ENCODE results near the gene SLC24A4.

The SLC24A4 gene

GRCh38 chr14:92404018-92404417 is 81.1 kb downstream of the SLC24A4 start:
- Histone ChIP-seq H3K36me3 (ENCODE audit: control insufficient read depth, insufficient read depth, low read length) (no peaks in the 10 kb centered on the region), H3K4me3 (ENCODE audit: low read depth, low read length) (no peak overlapping the region), H3K9me3 (ENCODE audit: control insufficient read depth, insufficient read depth, low read depth, low read length) (peaks cover 31% of the 10 kb centered on the region), H3K9ac (ENCODE audit: low read length) (no peak overlapping the region), H3K27ac (ENCODE audit: low read depth, low read length) (no peak overlapping the region), H3K4me1 (ENCODE audit: control insufficient read depth, insufficient read depth, low read length) (peaks cover 21% of the 10 kb centered on the region), H3K27me3 (ENCODE audit: control insufficient read depth, insufficient read depth, low read length) (no peaks in the 10 kb centered on the region)

GRCh38 chr14:92404421-92404820 is 81.5 kb downstream of the SLC24A4 start:
- no peak overlapping the region for H3K4me3 ChIP-seq (ENCODE audit: low read depth, low read length)
- no peaks in the 10 kb centered on the region for H3K27me3 ChIP-seq (ENCODE audit: control insufficient read depth, insufficient read depth, low read length)
- H3K9me3 ChIP-seq (ENCODE audit: control insufficient read depth, insufficient read depth, low read depth, low read length) = peaks cover 31% of the 10 kb centered on the region
- no peaks in the 10 kb centered on the region for H3K36me3 ChIP-seq (ENCODE audit: control insufficient read depth, insufficient read depth, low read length)
- no peak overlapping the region for H3K27ac ChIP-seq (ENCODE audit: low read depth, low read length)
- no peak overlapping the region for H3K9ac ChIP-seq (ENCODE audit: low read length)
- H3K4me1 ChIP-seq (ENCODE audit: control insufficient read depth, insufficient read depth, low read length) = peaks cover 21% of the 10 kb centered on the region

GRCh38 chr14:92404938-92405337 is 82.0 kb downstream of the SLC24A4 start:
- H3K4me1 ChIP-seq (ENCODE audit: control insufficient read depth, insufficient read depth, low read length) = peaks cover 21% of the 10 kb centered on the region

GRCh38 chr14:92407410-92407809 is 84.4 kb downstream of the SLC24A4 start:
- Histone ChIP-seq H3K9me3 (ENCODE audit: control insufficient read depth, insufficient read depth, low read depth, low read length) (peaks cover 27% of the 10 kb centered on the region), H3K36me3 (ENCODE audit: control insufficient read depth, insufficient read depth, low read length) (no peaks in the 10 kb centered on the region), H3K4me1 (ENCODE audit: control insufficient read depth, insufficient read depth, low read length) (0 out of 2 replicates have a peak, but pooled peaks cover 5% of the 10 kb centered on the region), H3K9ac (ENCODE audit: low read length) (no peak overlapping the region), H3K4me3 (ENCODE audit: low read depth, low read length) (no peak overlapping the region), H3K27me3 (ENCODE audit: control insufficient read depth, insufficient read depth, low read length) (no peaks in the 10 kb centered on the region), H3K27ac (ENCODE audit: low read depth, low read length) (no peak overlapping the region)

More at GRCh38 chr14:92404938-92405337, 82.0 kb downstream of the SLC24A4 start:
- H3K36me3 ChIP-seq (ENCODE audit: control insufficient read depth, insufficient read depth, low read length) = no peaks in the 10 kb centered on the region
- H3K9ac ChIP-seq (ENCODE audit: low read length) = no peak overlapping the region
- H3K27ac ChIP-seq (ENCODE audit: low read depth, low read length) = no peak overlapping the region
- no peak overlapping the region for H3K4me3 ChIP-seq (ENCODE audit: low read depth, low read length)
- peaks cover 31% of the 10 kb centered on the region for H3K9me3 ChIP-seq (ENCODE audit: control insufficient read depth, insufficient read depth, low read depth, low read length)
- H3K27me3 ChIP-seq (ENCODE audit: control insufficient read depth, insufficient read depth, low read length) = no peaks in the 10 kb centered on the region

GRCh38 chr14:92409043-92409442 is 86.1 kb downstream of the SLC24A4 start:
- Histone ChIP-seq H3K4me1 (ENCODE audit: control insufficient read depth, insufficient read depth, low read length) (0 out of 2 replicates have a peak, but pooled peaks cover 5% of the 10 kb centered on the region), H3K9me3 (ENCODE audit: control insufficient read depth, insufficient read depth, low read depth, low read length) (peaks cover 20% of the 10 kb centered on the region), H3K4me3 (ENCODE audit: low read depth, low read length) (no peak overlapping the region), H3K27me3 (ENCODE audit: control insufficient read depth, insufficient read depth, low read length) (no peaks in the 10 kb centered on the region), H3K9ac (ENCODE audit: low read length) (no peak overlapping the region), H3K36me3 (ENCODE audit: control insufficient read depth, insufficient read depth, low read length) (no peaks in the 10 kb centered on the region), H3K27ac (ENCODE audit: low read depth, low read length) (no peak overlapping the region)

- Histone ChIP-seq H3K36me3 (ENCODE audit: control insufficient read depth, insufficient read depth, low read length) (no peaks in the 10 kb centered on the region), H3K4me3 (ENCODE audit: low read depth, low read length) (no peak overlapping the region), H3K27me3 (ENCODE audit: control insufficient read depth, insufficient read depth, low read length) (no peaks in the 10 kb centered on the region), H3K27ac (ENCODE audit: low read depth, low read length) (no peak overlapping the region), H3K9me3 (ENCODE audit: control insufficient read depth, insufficient read depth, low read depth, low read length) (peaks cover 10% of the 10 kb centered on the region), H3K9ac (ENCODE audit: low read length) (no peak overlapping the region), H3K4me1 (ENCODE audit: control insufficient read depth, insufficient read depth, low read length) (0 out of 2 replicates have a peak, but pooled peaks cover 5% of the 10 kb centered on the region)
Observed at GRCh38 chr14:92411135-92411534, 88.2 kb downstream of the SLC24A4 start.

GRCh38 chr14:92411941-92412340 is 89.0 kb downstream of the SLC24A4 start:
- H3K27ac ChIP-seq (ENCODE audit: low read depth, low read length) = no peak overlapping the region
- no peaks in the 10 kb centered on the region for H3K36me3 ChIP-seq (ENCODE audit: control insufficient read depth, insufficient read depth, low read length)
- H3K9ac ChIP-seq (ENCODE audit: low read length) = no peak overlapping the region
- H3K4me1 ChIP-seq (ENCODE audit: control insufficient read depth, insufficient read depth, low read length) = 0 out of 2 replicates have a peak, but pooled peaks cover 5% of the 10 kb centered on the region
- H3K27me3 ChIP-seq (ENCODE audit: control insufficient read depth, insufficient read depth, low read length) = no peaks in the 10 kb centered on the region
- H3K9me3 ChIP-seq (ENCODE audit: control insufficient read depth, insufficient read depth, low read depth, low read length) = 0 out of 2 replicates have a peak, but pooled peaks cover 2% of the 10 kb centered on the region
- no peak overlapping the region for H3K4me3 ChIP-seq (ENCODE audit: low read depth, low read length)

GRCh38 chr14:92412912-92413311 is 89.9 kb downstream of the SLC24A4 start:
- H3K27ac ChIP-seq (ENCODE audit: low read depth, low read length) = no peak overlapping the region
- no peaks in the 10 kb centered on the region for H3K9me3 ChIP-seq (ENCODE audit: control insufficient read depth, insufficient read depth, low read depth, low read length)
- H3K4me3 ChIP-seq (ENCODE audit: low read depth, low read length) = no peak overlapping the region
- no peaks in the 10 kb centered on the region for H3K36me3 ChIP-seq (ENCODE audit: control insufficient read depth, insufficient read depth, low read length)
- H3K9ac ChIP-seq (ENCODE audit: low read length) = no peak overlapping the region
- no peaks in the 10 kb centered on the region for H3K27me3 ChIP-seq (ENCODE audit: control insufficient read depth, insufficient read depth, low read length)
- H3K4me1 ChIP-seq (ENCODE audit: control insufficient read depth, insufficient read depth, low read length) = 0 out of 2 replicates have a peak, but pooled peaks cover 5% of the 10 kb centered on the region

- H3K27ac ChIP-seq (ENCODE audit: low read depth, low read length) = no peak overlapping the region
- 0 out of 2 replicates have a peak, but pooled peaks cover 2% of the 10 kb centered on the region for H3K4me1 ChIP-seq (ENCODE audit: control insufficient read depth, insufficient read depth, low read length)
- no peaks in the 10 kb centered on the region for H3K36me3 ChIP-seq (ENCODE audit: control insufficient read depth, insufficient read depth, low read length)
- no peaks in the 10 kb centered on the region for H3K9me3 ChIP-seq (ENCODE audit: control insufficient read depth, insufficient read depth, low read depth, low read length)
- H3K27me3 ChIP-seq (ENCODE audit: control insufficient read depth, insufficient read depth, low read length) = no peaks in the 10 kb centered on the region
- no peak overlapping the region for H3K4me3 ChIP-seq (ENCODE audit: low read depth, low read length)
- H3K9ac ChIP-seq (ENCODE audit: low read length) = no peak overlapping the region
Observed at GRCh38 chr14:92413379-92413778, 90.4 kb downstream of the SLC24A4 start.

- Histone ChIP-seq H3K27ac (ENCODE audit: low read depth, low read length) (no peak overlapping the region), H3K9me3 (ENCODE audit: control insufficient read depth, insufficient read depth, low read depth, low read length) (0 out of 2 replicates have a peak, but pooled peaks cover 2% of the 10 kb centered on the region), H3K4me3 (ENCODE audit: low read depth, low read length) (no peak overlapping the region), H3K27me3 (ENCODE audit: control insufficient read depth, insufficient read depth, low read length) (no peaks in the 10 kb centered on the region), H3K9ac (ENCODE audit: low read length) (no peak overlapping the region), H3K4me1 (ENCODE audit: control insufficient read depth, insufficient read depth, low read length) (no peaks in the 10 kb centered on the region), H3K36me3 (ENCODE audit: control insufficient read depth, insufficient read depth, low read length) (no peaks in the 10 kb centered on the region)
Observed at GRCh38 chr14:92414690-92415445, 91.9 kb downstream of the SLC24A4 start.

- Histone ChIP-seq H3K27ac (ENCODE audit: low read depth, low read length) (no peak overlapping the region), H3K4me1 (ENCODE audit: control insufficient read depth, insufficient read depth, low read length) (no peaks in the 10 kb centered on the region), H3K36me3 (ENCODE audit: control insufficient read depth, insufficient read depth, low read length) (no peaks in the 10 kb centered on the region), H3K27me3 (ENCODE audit: control insufficient read depth, insufficient read depth, low read length) (no peaks in the 10 kb centered on the region), H3K9ac (ENCODE audit: low read length) (no peak overlapping the region), H3K4me3 (ENCODE audit: low read depth, low read length) (no peak overlapping the region), H3K9me3 (ENCODE audit: control insufficient read depth, insufficient read depth, low read depth, low read length) (0 out of 2 replicates have a peak, but pooled peaks cover 2% of the 10 kb centered on the region)
Observed at GRCh38 chr14:92415969-92416368, 93.0 kb downstream of the SLC24A4 start.
